Mucosa of descending colon (tissue), 3 donors: ENCODE results near the gene FOXN1. TPM values are rescaled to one million over a fixed set of nuclear protein-coding genes. Genes with fewer than 3 reads are reported as not detected.

Experiments used
- ATAC-seq: fragments of 200-7000 bp; cut with Tn5 transposase; one replicate; pipeline ENCODE4 v1.9.1; 2020; ENCODE audit warnings: mild to moderate bottlenecking, moderate library complexity
- DNase-seq, 3 donors: peaks; one replicate each; pipeline ENCODE4 v3.0.0-alpha.2; 2020
- H3K36me3 ChIP-seq: fragments of 200-600 bp; one replicate; pipeline ENCODE4 v1.8.0; 2021; ENCODE audit warnings: low read depth, mild to moderate bottlenecking
- H3K4me1 ChIP-seq: fragments of 200-600 bp; one replicate; pipeline ENCODE4 v1.8.0; 2021; ENCODE audit warnings: low read depth, mild to moderate bottlenecking
- H3K4me3 ChIP-seq: fragments of 200-600 bp; one replicate; pipeline ENCODE4 v1.8.0; 2021; ENCODE audit warnings: mild to moderate bottlenecking
- H3K9me3 ChIP-seq: fragments of 200-600 bp; one replicate; pipeline ENCODE4 v1.8.0; 2021; ENCODE audit warnings: mild to moderate bottlenecking
- CTCF ChIP-seq: fragments of 200-600 bp; IDR thresholded peaks from one replicate; pipeline ENCODE4 v1.8.0; 2022; ENCODE audit warnings: antibody characterized with exemption, mild to moderate bottlenecking
- intact Hi-C, 2 donors: fragments of 100-400 bp; cut with DNase I in 1 of 2; cut with micrococcal nuclease in 1 of 2; formaldehyde crosslinking; loops; one replicate each; pipeline versions ENCODE4 v1.11.0 to v1.11.1; 2022; cut with DNase I, micrococcal nuclease
- total RNA-seq, 3 donors: library from RNA; stranded (reverse); fragmentation: NEBNext Ultra II Directional in 2 of 3; extraction: Animal tissue kit (Norgen Biotek cat#: 25700) in 2 of 3; gene quantifications; one replicate each; pipeline versions ENCODE4 v1.2.1 to v1.2.4, GENCODE V29; 2021 to 2023
- donor health status: DM: no; HTN: no; CAD: no; lungs with moderate emphysema.
- donor health status: DM: no; HTN: no; CAD: no.
- donor health status: DM: no; HTN: yes; CAD: no.

FOXN1 gene
- total RNA-seq, 3 donors from 2014 or later: 0.46 to 0.69 TPM; not detected in 1

GRCh38 chr17:28495635-28496034 lies 10.5 kb upstream of the FOXN1 start:
- intact Hi-C loops: loop anchor here (5.0 kb wide), 2 partner anchors 42 to 52 kb away; no protein-coding TSS in a partner anchor
- ATAC-seq: no peak
- H3K36me3 ChIP-seq: no peaks in the 10 kb centered on the region

GRCh38 chr17:28497931-28498330 lies 8.2 kb upstream of the FOXN1 start:
- Histone ChIP-seq H3K4me1 (peaks cover 37% of the 10 kb centered on the region), H3K9me3 (no peaks in the 10 kb centered on the region), H3K4me3 (no peak overlapping the region), H3K36me3 (no peaks in the 10 kb centered on the region)
- ATAC-seq: no peak
- intact Hi-C loops: loop anchor here (5.0 kb wide), 2 partner anchors 39 to 49 kb away; no protein-coding TSS in a partner anchor
- TF ChIP-seq CTCF: no peak
- no peak for DNase-seq

More at GRCh38 chr17:28495635-28496034, 10.5 kb upstream of the FOXN1 start:
- Histone ChIP-seq H3K4me3 (no peak overlapping the region), H3K9me3 (no peaks in the 10 kb centered on the region), H3K4me1 (peaks cover 20% of the 10 kb centered on the region)
- DNase-seq: no peak
- no peak for TF ChIP-seq CTCF

GRCh38 chr17:28498652-28499363 lies 7.3 kb upstream of the FOXN1 start:
- H3K4me1 ChIP-seq: peaks cover 37% of the 10 kb centered on the region
- H3K36me3 ChIP-seq: no peaks in the 10 kb centered on the region
- intact Hi-C loops: loop anchor here (5.0 kb wide), 2 partner anchors 38 to 48 kb away; no protein-coding TSS in a partner anchor
- ATAC-seq: peak; percentile 4
- H3K9me3 ChIP-seq: no peaks in the 10 kb centered on the region
- no peak for TF ChIP-seq CTCF
- DNase-seq: no peak
- no peak overlapping the region for H3K4me3 ChIP-seq

GRCh38 chr17:28499364-28499664 lies 6.8 kb upstream of the FOXN1 start:
- ATAC-seq: peak; percentile 83
- no peak overlapping the region for H3K4me3 ChIP-seq
- no peaks in the 10 kb centered on the region for H3K9me3 ChIP-seq

GRCh38 chr17:28499684-28500357 lies 6.3 kb upstream of the FOXN1 start:
- no peaks in the 10 kb centered on the region for H3K9me3 ChIP-seq
- intact Hi-C loops: loop anchor here (5.0 kb wide), 2 partner anchors 37 to 47 kb away; no protein-coding TSS in a partner anchor
- peaks cover 37% of the 10 kb centered on the region for H3K4me1 ChIP-seq
- H3K4me3 ChIP-seq: no peak overlapping the region
- DNase-seq: no peak
- TF ChIP-seq CTCF: no peak
- peak; percentile 10 for ATAC-seq
- H3K36me3 ChIP-seq: no peaks in the 10 kb centered on the region

More at GRCh38 chr17:28499364-28499664, 6.8 kb upstream of the FOXN1 start:
- intact Hi-C loops: loop anchor here (5.0 kb wide), 2 partner anchors 38 to 48 kb away; no protein-coding TSS in a partner anchor
- peaks cover 37% of the 10 kb centered on the region for H3K4me1 ChIP-seq
- no peak for TF ChIP-seq CTCF
- DNase-seq: peak; percentile 81 to 84 (median 82)
- H3K36me3 ChIP-seq: no peaks in the 10 kb centered on the region
